IMR-90 (cell line): ENCODE measurements around the gene EVI5. TPM values are rescaled to one million over a fixed set of nuclear protein-coding genes. Genes with fewer than 3 reads are reported as not detected.

ENCODE experiments used
- ATAC-seq: fragments of 200-7000 bp; cut with Tn5 transposase; 2 replicates; pipeline ENCODE4 v1.9.1; 2020; ENCODE audit warnings: low read depth, mild to moderate bottlenecking, moderate library complexity
- BruUV-seq: library from RNA; stranded (reverse); fragments of 400-500 nt; replicated peaks from 2 replicates; lab custom pipeline; 2021; lab: Mats Ljungman, UMichigan
- CTCF ChIA-PET: fragments of 300-600 bp; formaldehyde crosslinking; extraction: SDS; loops from one replicate; lab custom pipeline; 2021; ENCODE audit warnings: antibody characterized with exemption; lab: Yijun Ruan, JAX
- POLR2A ChIA-PET: fragments of 300-600 bp; sonication (Branson Sonifier 250); formaldehyde crosslinking; loops from one replicate; lab custom pipeline; 2022; ENCODE audit warnings: antibody characterized with exemption; ENCODE audit not compliant: unreplicated experiment; lab: Charles Lee
- DNase-seq: peaks from one replicate; pipeline ENCODE4 v3.0.0; 2013
- H2AFZ ChIP-seq: replicated peaks from 2 replicates; pipeline ENCODE3; 2013; ENCODE audit warnings: low read length, mild to moderate bottlenecking; ENCODE audit not compliant: poor library complexity
- H2AK5ac ChIP-seq: 2 replicates; pipeline ENCODE4 v1.6.1; 2013; ENCODE audit warnings: low read depth, low read length, inconsistent platforms
- H2AK9ac ChIP-seq: replicated peaks from 2 replicates; pipeline ENCODE3; 2013; ENCODE audit warnings: mild to moderate bottlenecking, low read depth, low read length, moderate library complexity; ENCODE audit not compliant: poor library complexity
- H2BK120ac ChIP-seq: 2 replicates; pipeline ENCODE4 v1.6.1; 2013; ENCODE audit warnings: low read depth, low read length, inconsistent platforms
- H2BK15ac ChIP-seq: 3 replicates; pipeline ENCODE4 v1.6.1; 2013; ENCODE audit warnings: low read depth, low read length, inconsistent platforms
- H2BK20ac ChIP-seq: 2 replicates; pipeline ENCODE4 v1.6.1; 2013; ENCODE audit warnings: low read depth, mild to moderate bottlenecking, inconsistent platforms, low read length, moderate library complexity
- H2BK5ac ChIP-seq: 2 replicates; pipeline ENCODE4 v1.6.1; 2013; ENCODE audit warnings: mild to moderate bottlenecking, low read depth, low read length, inconsistent platforms; ENCODE audit not compliant: poor library complexity, severe bottlenecking
- H3K14ac ChIP-seq: replicated peaks from 2 replicates; pipeline ENCODE4 v1.6.1; 2013; ENCODE audit warnings: low read depth, low read length, inconsistent platforms
- H3K18ac ChIP-seq: 2 replicates; pipeline ENCODE4 v1.6.1; 2013; ENCODE audit warnings: low read depth, low read length, control low read depth
- H3K23ac ChIP-seq: 2 replicates; pipeline ENCODE4 v1.6.1; 2013; ENCODE audit warnings: low read depth, low read length, inconsistent platforms
- H3K27ac ChIP-seq: 2 replicates; pipeline ENCODE4 v1.5.1; 2013; ENCODE audit warnings: mild to moderate bottlenecking, control low read depth, low read length; ENCODE audit not compliant: insufficient read depth
- H3K27me3 ChIP-seq: 2 replicates; pipeline ENCODE4 v1.6.1; 2013; ENCODE audit warnings: low read length; ENCODE audit not compliant: control insufficient read depth, insufficient read depth
- H3K36me3 ChIP-seq: 2 replicates; pipeline ENCODE4 v1.6.1; 2013; ENCODE audit warnings: low read length, mixed read lengths; ENCODE audit not compliant: control insufficient read depth, insufficient read depth
- H3K4ac ChIP-seq: 2 replicates; pipeline ENCODE4 v1.6.1; 2013; ENCODE audit warnings: low read depth, low read length, inconsistent platforms
- H3K4me1 ChIP-seq: 2 replicates; pipeline ENCODE4 v1.6.1; 2013; ENCODE audit warnings: low read length, mixed read lengths; ENCODE audit not compliant: control insufficient read depth, insufficient read depth
- H3K4me2 ChIP-seq: 2 replicates; pipeline ENCODE4 v1.6.1; 2013; ENCODE audit warnings: low read depth, mild to moderate bottlenecking, control low read depth, low read length, moderate library complexity
- H3K4me3 ChIP-seq: 2 replicates; pipeline ENCODE4 v1.5.1; 2013; ENCODE audit warnings: low read depth, mild to moderate bottlenecking, control low read depth, low read length, moderate library complexity; ENCODE audit not compliant: insufficient read depth
- H3K56ac ChIP-seq: 2 replicates; pipeline ENCODE4 v1.6.1; 2013; ENCODE audit warnings: low read length, inconsistent platforms; ENCODE audit not compliant: insufficient read depth; ENCODE audit errors: extremely low read depth
- H3K79me1 ChIP-seq, 2 experiments: 2 replicates each; pipeline ENCODE4 v1.6.1; 2013; ENCODE audit warnings: low read length in 2 of 2, inconsistent platforms in 1 of 2, low read depth in 1 of 2
- H3K9ac ChIP-seq: 2 replicates; pipeline ENCODE4 v1.6.1; 2013; ENCODE audit warnings: low read depth, low read length, control low read depth
- H3K9me1 ChIP-seq: 2 replicates; pipeline ENCODE4 v1.6.1; 2013; ENCODE audit warnings: low read length, inconsistent platforms; ENCODE audit not compliant: insufficient read depth
- H3K9me3 ChIP-seq: 2 replicates; pipeline ENCODE4 v1.6.1; 2013; ENCODE audit warnings: low read length; ENCODE audit not compliant: control insufficient read depth, insufficient read depth
- H4K20me1 ChIP-seq: 2 replicates; pipeline ENCODE4 v1.6.1; 2013; ENCODE audit warnings: low read length, inconsistent platforms; ENCODE audit not compliant: insufficient read depth
- H4K5ac ChIP-seq: 2 replicates; pipeline ENCODE4 v1.6.1; 2013; ENCODE audit warnings: mild to moderate bottlenecking, low read depth, low read length, control low read depth
- H4K8ac ChIP-seq, 2 experiments: 2 replicates each; pipeline ENCODE4 v1.6.1; 2013; ENCODE audit warnings: low read depth in 2 of 2, low read length in 2 of 2, control low read depth in 1 of 2, inconsistent platforms in 1 of 2
- H4K91ac ChIP-seq: 2 replicates; pipeline ENCODE4 v1.6.1; 2013; ENCODE audit warnings: low read depth, low read length, inconsistent platforms; ENCODE audit not compliant: insufficient read depth
- CEBPB ChIP-seq: IDR thresholded peaks from 2 replicates; pipeline ENCODE4 v1.6.1; 2012; ENCODE audit warnings: low read depth, low read length, improper control_type of control experiment
- CHD1 ChIP-seq: IDR thresholded peaks from 2 replicates; pipeline ENCODE4 v1.6.1; 2012; ENCODE audit warnings: low read depth, low read length, improper control_type of control experiment
- SMC3 ChIP-seq: fragments of 150-350 bp; IDR thresholded peaks from 2 replicates; pipeline ENCODE4 v1.6.1; 2016; ENCODE audit warnings: low read depth, mild to moderate bottlenecking, antibody characterized with exemption, low read length, moderate library complexity
- WGBS, 2 experiments: methylation state at CpG; one replicate each; pipeline versions ENCODE4 v1.1.5 to v1.1.7; 2013; ENCODE audit warnings: missing lambda C conversion rate in 2 of 2; ENCODE audit not compliant: insufficient read length in 1 of 2; ENCODE audit errors: extremely low coverage in 2 of 2; 5-methylcytosine and 5-hydroxymethylcytosine counted together
- dilution Hi-C: fragments of 300-500 bp; cut with HindIII; formaldehyde crosslinking; loops from one replicate; pipeline ENCODE4 v1.14.3; 2018; ENCODE audit warnings: low sequenced_read_pairs; ENCODE audit not compliant: unreplicated experiment
- in situ Hi-C: fragments of 300-500 bp; cut with MboI; formaldehyde crosslinking; loops from 3 replicates; pipeline ENCODE4 v1.14.3; 2019; ENCODE audit warnings: low sequenced_read_pairs, inconsistent platforms, mixed read lengths
- intact Hi-C: fragments of 100-400 bp; cut with micrococcal nuclease; formaldehyde crosslinking; loops from 2 replicates; pipeline ENCODE4 v1.10.0; 2022
- polyA plus RNA-seq, 3 experiments: library from polyadenylated mRNA; depleted of rRNA; stranded (reverse); fragments of >200 nt; gene quantifications; 2 replicates each; pipeline ENCODE4 v1.2.3, GENCODE V29; 2012; ENCODE audit warnings: low replicate concordance in 1 of 3
- total RNA-seq: library from RNA; depleted of rRNA; stranded (reverse); fragments of >200 nt; gene quantifications from 2 replicates; pipeline ENCODE4 v1.2.3, GENCODE V29; 2012

The EVI5 gene
- total and polyA plus RNA-seq, 2 of the 4 experiments (the other 2 are of a cell fraction), result 13.9 to 26.9 TPM

DNA sequence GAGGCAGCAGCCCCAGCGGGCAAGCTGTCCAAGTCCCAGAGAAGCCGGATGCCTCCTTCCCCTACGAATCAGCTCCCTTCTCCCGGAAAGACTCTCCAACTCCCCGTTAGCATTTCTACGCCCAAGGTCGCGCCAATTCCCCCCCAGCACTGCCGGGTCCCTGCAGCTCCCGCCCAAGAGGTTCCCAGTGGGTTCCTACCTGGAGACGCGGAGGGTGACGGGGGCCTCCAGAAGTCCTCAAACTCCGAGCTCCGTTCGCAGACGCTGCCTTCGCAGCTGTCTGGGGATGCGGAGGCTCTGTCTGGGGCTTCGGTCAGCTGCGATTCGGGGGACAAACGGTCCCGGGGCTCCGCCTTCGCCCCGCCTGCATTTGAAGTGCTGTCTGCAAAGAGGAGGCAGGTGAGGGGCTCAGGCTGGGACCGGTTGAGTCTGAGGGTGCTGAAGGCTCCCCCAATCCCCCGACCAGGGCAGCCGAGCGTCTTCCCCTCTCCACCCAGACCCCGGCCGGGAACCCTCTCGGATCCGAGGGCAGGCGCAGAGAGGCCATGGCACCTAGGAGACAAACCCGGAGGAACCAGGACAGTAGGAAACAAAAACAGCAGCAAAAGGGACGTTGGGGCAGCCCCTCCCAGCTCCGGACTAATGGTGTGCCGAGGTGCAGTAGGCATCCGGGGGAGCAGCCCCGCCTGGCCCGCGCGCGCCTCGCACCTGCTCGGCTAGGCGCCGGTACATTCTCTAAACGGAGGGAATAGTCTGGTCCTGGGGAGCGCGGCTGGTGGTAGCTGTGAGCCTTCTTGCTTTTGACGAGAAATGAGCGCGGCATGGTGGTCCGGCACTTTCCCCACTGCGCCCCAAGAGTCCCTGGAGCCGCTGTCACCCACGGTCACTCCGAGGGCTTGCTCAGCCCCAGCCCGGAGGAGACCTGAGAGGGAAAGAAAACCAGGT is 302.0 kb downstream of the EVI5 start:
- DNase-seq, result no peak
- in situ Hi-C loops, result no loop called here

More for the DNA sequence above, 302.0 kb downstream of the EVI5 start:
- Histone ChIP-seq H3K9me1 (no peaks in the 10 kb centered on the region), H3K4me2 (peak overlapping the region; percentile 28; the same call in 1 of the 2 replicates), H3K9me3 (peaks cover 13% of the 10 kb centered on the region; the same call in 1 of the 2 replicates), H3K4me3 (no peak overlapping the region), H4K20me1 (peaks cover 17% of the 10 kb centered on the region), H3K27ac (no peak overlapping the region), H2AK5ac (no peak overlapping the region), H2BK5ac (no peak overlapping the region), H3K36me3 (no peaks in the 10 kb centered on the region), H2BK20ac (no peak overlapping the region), H2BK15ac (no peak overlapping the region), H4K8ac (no peak overlapping the region), H2AK9ac (peak overlapping the region; percentile 43), H3K23ac (peak overlapping the region; percentile 65; the same call in 1 of the 2 replicates), H3K56ac (no peak overlapping the region), H4K5ac (no peak overlapping the region), H3K18ac (no peak overlapping the region), H3K4ac (no peak overlapping the region), H3K27me3 (peaks cover 96% of the 10 kb centered on the region), H2BK120ac (no peak overlapping the region), H3K79me1 (no peaks in the 10 kb centered on the region), H3K9ac (no peak overlapping the region), H2AFZ (peak overlapping the region; percentile 79), H4K91ac (no peak overlapping the region), H3K4me1 (peaks cover 8% of the 10 kb centered on the region), H3K14ac (no peak overlapping the region)
- intact Hi-C loops, result loop anchor here (10.0 kb wide), 1 partner anchor 352 kb away; the partner anchor contains the start of gene RPL5
- dilution Hi-C loops, result no loop called here
- 1% methylated on average over 37 of the region's 62 CpGs; no CpG with 5 or more reads in 1 of the 2 experiments for WGBS, 2 experiments
- ChIA-PET CTCF (no interaction called here), POLR2A (no interaction called here)
- TF ChIP-seq CHD1 (no peak), SMC3 (no peak), CEBPB (no peak)
- ATAC-seq, result no peak
- no TSS peak for BruUV-seq
